SKM-1 (cell line): ENCODE measurements around the gene HECW1.

Experiments used
- DNase-seq: peaks from one replicate; lab custom pipeline; 2025; ENCODE audit not compliant: unreplicated experiment; lab: John Stamatoyannopoulos, UW

Gene HECW1

GRCh38 chr7:43487731-43488073 is 375.3 kb downstream of the HECW1 start:
- DNase-seq: no peak

GRCh38 chr7:43489257-43489656 is 376.8 kb downstream of the HECW1 start:
- DNase-seq: no peak

GRCh38 chr7:43490016-43490415 is 377.6 kb downstream of the HECW1 start:
- no peak for DNase-seq

- DNase-seq: no peak
Measured at GRCh38 chr7:43491123-43491522, 378.7 kb downstream of the HECW1 start.

- DNase-seq: no peak
Measured at GRCh38 chr7:43491984-43492383, 379.5 kb downstream of the HECW1 start.

- no peak for DNase-seq
Measured at GRCh38 chr7:43492896-43493295, 380.4 kb downstream of the HECW1 start.

- no peak for DNase-seq
Measured at GRCh38 chr7:43495572-43495971, 383.1 kb downstream of the HECW1 start.

- no peak for DNase-seq
Measured at GRCh38 chr7:43496596-43496995, 384.1 kb downstream of the HECW1 start.

GRCh38 chr7:43501870-43502269 is 389.4 kb downstream of the HECW1 start:
- DNase-seq: no peak

GRCh38 chr7:43502941-43503340 is 390.5 kb downstream of the HECW1 start:
- DNase-seq: no peak

- no peak for DNase-seq
Measured at GRCh38 chr7:43505412-43505811, 393.0 kb downstream of the HECW1 start.

- DNase-seq: no peak
Measured at GRCh38 chr7:43506460-43506859, 394.0 kb downstream of the HECW1 start.

- no peak for DNase-seq
Measured at GRCh38 chr7:43508461-43508860, 396.0 kb downstream of the HECW1 start.

- DNase-seq: no peak
Measured at GRCh38 chr7:43509906-43510305, 397.5 kb downstream of the HECW1 start.

GRCh38 chr7:43511029-43511428 is 398.6 kb downstream of the HECW1 start:
- DNase-seq: no peak

- no peak for DNase-seq
Measured at GRCh38 chr7:43511769-43512515, 399.5 kb downstream of the HECW1 start.

- no peak for DNase-seq
Measured at GRCh38 chr7:43513251-43513650, 400.8 kb downstream of the HECW1 start.

GRCh38 chr7:43516581-43517342 is 404.3 kb downstream of the HECW1 start:
- DNase-seq: no peak

- no peak for DNase-seq
Measured at GRCh38 chr7:43517464-43517863, 405.0 kb downstream of the HECW1 start.

GRCh38 chr7:43520201-43520600 is 407.8 kb downstream of the HECW1 start:
- no peak for DNase-seq

- no peak for DNase-seq
Measured at GRCh38 chr7:43522406-43523156, 410.1 kb downstream of the HECW1 start.
